ENCODE measurements around the gene HAUS6.
"Not testable (repeated sequence)": the region's sequence is repeated elsewhere in the genome, so short reads cannot be mapped to it uniquely, and the experiment has no call there.

Gene HAUS6

DNA sequence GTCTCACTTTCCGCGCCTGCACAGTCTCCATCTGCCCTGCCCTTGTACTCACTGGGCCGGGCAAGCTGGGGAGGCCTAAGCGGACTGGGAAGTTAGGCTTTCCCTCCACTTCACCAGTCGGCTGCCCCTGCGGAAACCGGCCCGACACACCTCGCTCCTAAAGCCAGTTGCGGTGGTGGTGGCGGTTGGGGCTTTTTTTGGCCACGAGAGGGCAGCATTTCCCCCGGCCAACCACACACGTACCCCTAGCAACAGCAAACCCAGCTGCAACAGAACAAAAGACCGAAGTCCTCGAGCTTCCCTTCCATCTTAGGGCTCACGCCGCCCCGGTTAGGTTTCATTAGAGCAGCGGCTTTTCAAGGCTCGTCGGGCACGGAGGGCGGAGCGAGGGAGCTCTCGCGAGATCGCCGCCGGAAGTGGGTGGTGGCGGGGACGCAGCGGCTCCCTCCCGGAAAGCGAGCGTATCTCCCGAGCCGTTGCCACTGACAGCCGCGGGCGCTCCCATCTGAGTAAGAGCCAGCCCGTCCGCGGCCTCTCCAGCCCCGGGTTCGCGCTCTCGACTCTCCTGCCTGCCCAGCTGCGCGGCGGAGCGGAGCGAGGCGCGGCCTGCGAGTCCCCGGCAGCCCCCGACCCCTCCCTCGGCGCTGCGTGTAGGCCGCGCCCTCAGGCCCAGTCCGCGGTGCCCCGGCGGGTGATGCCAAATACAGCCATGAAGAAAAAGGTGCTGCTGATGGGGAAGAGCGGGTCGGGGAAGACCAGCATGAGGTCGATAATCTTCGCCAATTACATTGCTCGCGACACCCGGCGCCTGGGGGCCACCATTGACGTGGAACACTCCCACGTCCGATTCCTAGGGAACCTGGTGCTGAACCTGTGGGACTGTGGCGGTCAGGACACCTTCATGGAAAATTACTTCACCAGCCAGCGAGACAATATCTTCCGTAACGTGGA is 53.5 kb downstream of the HAUS6 start, which contains the start of gene RRAGA:
Gene RRAGA (plus strand): TSS at position 462 of the 951 bp plus-strand sequence. CDS start 233 bp downstream, at position 695.
- DNase-seq (ENCODE audit: low spot score), result peak; percentile 96

DNA sequence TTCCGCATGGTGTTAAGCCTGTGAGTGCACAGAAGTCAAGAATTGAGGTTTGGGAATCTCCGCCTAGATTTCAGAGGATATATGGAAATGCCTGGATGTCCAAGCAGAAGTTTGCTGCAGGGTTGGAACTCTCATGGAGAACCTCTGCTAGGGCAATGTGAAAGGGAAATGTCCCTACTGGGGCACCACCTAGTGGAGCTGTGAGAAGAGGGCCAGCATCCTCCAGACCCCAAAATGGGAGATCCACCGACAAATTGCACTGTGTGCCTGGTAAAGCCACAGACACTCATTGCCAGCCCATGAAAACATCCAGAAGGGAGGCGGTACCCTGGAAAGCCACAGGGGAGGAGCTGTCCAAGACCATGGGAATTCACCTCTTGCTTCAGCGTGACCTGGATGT is 66.1 kb downstream of the HAUS6 start:
- DNase-seq (ENCODE audit: low spot score), result no peak

DNA sequence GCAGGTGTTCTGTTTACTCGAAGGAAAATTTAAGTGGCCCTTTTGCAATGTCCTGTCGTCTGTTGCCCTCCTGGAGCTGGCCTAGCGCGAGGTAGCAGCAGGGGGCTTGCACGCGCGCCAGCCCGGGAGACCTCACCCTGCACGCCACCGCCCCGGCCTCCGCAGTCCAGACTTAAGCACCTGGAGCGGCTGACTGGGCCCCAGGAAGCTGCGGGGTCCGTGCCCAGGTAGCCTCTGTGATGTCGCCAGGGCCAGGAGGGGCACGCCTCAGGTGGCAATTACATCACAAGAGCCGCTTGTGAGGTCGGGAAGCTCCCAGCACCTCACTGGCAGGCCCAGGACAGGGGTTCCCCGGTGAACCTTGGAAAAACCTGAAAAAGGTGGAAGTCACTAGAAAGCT is 69.7 kb downstream of the HAUS6 start, which contains the start of gene SAXO1:
Gene SAXO1 (minus strand): TSS at position 195 of the 400 bp plus-strand sequence. CDS start 301 bp downstream, outside the sequence.
- no peak for DNase-seq (ENCODE audit: low spot score)

DNA sequence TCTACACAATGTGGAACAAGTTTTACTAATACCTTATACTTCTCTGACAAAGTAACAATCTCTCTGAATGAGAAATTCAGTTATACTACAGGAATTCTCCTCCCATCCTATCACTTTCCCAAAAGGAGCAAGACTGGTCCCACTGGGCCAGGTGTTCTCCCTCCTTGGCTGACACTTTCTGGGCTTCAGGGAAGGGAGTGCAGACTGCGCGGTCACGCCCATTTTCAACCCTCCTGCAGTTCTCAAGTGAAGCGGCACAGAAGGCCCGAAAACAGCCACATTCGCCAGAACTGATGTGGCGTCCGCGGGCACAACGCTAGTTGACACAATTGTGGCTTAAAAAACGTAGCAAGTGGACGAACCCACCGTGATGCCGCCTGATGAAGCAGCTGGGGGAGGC is 70.3 kb downstream of the HAUS6 start:
- no peak for DNase-seq (ENCODE audit: low spot score)

DNA sequence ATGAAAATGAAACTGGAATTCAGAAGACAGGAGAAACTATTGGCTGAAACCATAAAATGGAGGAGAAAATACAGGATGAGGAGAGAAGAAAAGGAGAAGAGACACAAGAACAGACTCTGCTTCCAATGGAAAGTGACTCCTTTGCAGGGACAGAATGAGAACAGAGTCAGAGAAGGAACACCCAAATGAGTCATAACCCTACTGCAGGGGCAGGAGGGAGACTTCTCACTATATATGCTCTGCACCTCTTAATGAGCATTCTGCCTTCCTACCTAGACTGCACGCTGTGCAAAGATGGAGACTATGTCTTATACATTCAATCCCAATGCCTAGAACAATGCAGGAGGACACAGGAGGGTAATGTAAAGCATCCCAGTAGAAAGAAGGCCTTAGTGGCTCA is 71.8 kb downstream of the HAUS6 start:
- DNase-seq (ENCODE audit: low spot score), result no peak

DNA sequence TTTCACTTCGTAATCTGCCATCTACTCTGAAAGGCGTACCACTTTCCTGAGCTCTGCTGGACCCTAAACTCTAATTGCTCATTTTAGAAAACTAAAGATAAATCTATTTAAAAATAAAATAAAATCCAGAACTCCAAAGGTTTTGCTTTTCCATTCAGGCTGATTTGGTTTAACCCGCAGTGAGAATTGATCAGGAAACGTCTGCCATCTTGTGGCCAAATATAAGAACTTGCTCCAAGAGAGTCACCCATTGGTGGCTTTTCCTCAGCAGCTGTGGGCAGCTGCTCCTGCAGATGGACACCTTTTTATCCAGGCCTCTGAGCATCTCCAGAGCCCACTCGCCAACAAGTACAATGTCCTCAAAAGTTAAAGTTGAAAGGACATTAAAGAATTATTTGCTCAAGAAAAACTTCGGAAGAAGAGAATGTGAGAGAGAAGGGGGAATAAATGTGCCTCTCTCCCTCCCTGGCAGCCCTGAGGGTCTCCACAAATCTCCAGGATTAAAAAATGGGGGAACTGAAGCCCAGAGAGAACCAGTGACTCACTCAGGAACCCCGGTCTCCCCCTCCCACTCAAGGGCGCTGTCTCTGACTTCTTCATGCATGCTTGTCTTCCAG is 73.8 kb downstream of the HAUS6 start:
- peak; percentile 77 for DNase-seq (ENCODE audit: low spot score)

DNA sequence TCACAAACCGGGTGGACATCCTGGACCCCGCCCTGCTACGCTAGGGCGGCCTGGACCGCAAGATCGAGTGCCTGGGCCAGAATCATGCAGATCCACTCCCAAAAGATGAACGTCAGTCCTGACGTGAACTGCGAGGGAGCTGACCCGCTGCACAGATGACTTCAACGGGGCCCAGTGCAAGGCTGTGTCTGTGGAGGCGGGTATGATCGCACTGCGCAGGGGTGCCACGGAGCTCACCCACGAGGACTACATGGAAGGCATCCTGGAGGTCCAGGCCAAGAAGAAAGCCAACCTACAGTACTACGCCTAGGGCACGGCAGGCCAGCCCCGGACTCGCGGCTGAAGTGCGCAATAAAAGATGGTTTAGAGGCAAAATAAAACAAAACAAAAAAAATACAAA is 74.9 kb downstream of the HAUS6 start:
- no peak for DNase-seq (ENCODE audit: low spot score)

DNA sequence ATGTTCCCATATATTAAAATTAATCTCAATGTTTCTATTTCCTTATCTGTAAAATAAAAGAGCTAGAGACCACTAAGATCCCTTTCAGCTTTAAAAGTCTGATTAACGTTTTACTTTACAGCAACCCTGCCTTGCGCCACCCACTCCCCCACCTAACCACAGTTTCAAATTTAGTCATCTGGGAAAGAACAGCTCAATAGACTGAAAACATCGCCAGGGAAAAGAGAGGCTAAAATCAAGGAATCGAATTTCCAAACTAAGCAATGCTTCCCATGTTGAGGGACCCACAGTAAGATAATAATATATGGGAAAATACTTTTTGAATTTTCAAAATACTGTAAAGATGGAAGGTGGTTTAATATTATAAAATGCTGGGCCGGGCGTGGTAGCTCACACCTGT is 76.3 kb downstream of the HAUS6 start:
- no peak for DNase-seq (ENCODE audit: low spot score)

DNA sequence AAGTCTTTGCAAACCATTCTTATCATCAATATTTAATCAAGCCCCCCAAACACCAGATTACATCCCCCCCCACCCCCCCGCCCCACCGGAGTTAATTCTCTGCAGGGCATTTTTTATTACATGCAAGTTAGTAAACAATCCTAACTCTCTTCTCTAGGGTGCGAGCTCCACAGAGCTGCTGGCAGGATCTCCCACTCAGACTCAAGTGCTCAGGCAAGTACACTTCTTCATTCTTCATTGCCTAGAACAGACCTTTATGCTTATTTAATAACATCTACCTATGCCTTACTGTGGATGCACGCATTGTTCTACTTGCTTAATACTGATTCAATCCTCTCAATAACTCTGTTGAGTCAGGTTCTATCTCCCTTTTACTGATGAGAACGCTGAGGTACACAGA is 79.6 kb downstream of the HAUS6 start:
- no peak for DNase-seq (ENCODE audit: low spot score)

DNA sequence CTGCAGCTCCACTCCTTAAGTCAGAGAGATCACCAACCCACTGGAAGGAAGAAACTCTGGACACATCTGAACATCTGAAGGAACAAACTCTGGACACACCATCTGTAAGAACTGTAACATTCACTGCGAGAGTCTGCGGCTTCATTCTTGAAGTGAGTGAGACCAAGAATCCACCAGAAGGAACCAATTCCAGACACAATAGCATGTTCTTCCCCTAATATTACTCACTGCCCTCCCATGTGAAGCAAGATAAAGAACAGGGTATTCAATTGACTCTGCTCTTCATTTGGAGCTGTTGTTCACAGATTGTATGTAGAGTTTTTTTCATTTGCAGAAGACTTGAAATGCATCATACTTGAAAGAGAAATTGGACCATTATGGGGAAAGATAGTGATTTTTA is 80.5 kb downstream of the HAUS6 start:
- no peak for DNase-seq (ENCODE audit: low spot score)

DNA sequence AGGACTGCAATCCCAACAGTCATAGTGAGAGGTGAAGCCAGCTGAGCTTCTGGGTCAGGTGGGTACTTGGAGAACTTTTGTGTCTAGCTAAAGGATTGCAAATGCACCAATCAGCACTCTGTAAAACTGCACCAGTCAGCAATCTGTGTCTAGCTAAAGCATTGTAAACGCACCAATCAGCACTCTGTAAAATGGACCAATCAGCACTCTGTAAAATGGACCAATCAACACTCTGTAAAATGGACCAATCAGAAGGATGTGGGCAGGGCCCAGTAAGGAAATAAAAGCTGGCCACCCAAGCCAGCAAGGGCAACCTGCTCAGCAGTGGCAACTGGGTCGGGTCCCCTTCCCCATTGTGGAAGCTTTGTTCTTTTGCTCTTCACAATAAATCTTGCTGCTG is 81.1 kb downstream of the HAUS6 start:
- not testable (repeated sequence) for DNase-seq (ENCODE audit: low spot score)

DNA sequence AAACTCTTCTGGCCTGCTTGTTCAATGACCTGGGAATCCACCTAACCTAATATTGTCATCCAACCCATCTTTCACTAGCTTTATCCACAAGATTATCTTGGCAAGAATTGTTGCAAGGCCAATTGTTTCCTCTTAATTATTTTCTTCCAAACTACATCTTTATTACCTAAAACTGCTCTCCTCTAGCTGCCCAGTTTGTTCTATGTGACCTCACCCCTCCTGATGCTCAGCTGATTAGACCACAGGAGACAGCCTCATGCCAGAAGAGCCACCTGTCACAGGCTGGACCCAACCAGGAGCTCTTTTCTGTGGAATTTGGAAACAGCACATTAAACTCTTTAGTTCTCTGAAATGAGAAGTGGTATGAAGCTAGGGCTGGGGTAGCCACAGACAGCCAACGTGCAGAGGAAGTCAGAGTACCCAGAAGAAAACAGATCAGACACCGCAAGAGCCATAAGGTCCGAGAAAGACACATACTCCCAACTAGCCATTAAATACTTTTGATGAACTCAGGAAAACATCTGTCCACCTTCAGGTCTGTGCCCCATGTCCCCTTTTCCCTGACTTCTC is 81.7 kb downstream of the HAUS6 start:
- no peak for DNase-seq (ENCODE audit: low spot score)

DNA sequence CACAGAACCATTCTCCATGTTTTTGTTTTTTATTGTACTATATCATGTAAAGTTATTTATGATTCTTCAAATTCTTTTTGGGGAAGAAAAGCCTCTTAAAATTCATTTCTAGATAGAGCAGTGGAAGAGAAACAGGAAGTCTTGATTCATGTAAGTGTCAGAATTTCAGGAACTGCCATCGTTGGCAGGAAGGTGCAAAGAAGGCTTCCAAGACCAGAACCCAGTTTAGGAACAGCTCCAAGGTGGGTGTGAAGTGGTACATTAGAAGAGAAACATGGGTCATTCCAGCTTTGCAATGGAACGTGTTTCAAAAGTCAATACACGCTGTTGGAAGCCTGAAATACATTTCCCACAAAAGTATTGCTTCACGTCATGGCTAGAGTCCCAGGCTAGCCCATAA is 84.5 kb downstream of the HAUS6 start:
- no peak for DNase-seq (ENCODE audit: low spot score)

DNA sequence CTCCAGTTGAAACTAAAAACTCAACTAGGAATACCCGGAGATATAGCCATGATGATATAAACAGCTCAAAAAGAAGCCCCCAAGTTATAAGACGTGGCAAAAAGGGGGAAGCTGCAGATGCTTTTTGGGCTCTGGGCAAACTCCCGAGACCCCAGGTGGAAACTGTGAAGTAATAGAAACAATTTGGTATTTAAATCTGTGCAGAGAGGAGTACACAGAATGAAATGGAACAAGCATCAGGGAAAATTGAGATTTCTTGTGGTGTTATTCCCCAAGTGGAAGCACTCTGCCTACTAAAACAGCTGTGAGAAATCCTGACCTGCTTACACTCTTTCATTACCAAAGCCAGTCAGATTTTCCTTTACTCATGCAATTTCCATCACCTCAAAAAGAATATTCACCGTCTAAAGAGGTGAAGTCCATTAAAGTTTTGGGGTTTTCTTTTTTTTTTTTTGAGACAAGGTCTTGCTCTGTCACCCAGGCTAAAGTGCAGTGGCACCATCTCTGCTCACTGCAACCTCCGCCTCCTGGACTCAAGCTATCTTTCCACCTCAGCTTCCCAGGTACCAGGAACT is 93.2 kb downstream of the HAUS6 start:
- no peak for DNase-seq (ENCODE audit: low spot score)
